Measurements from ENCODE around the gene NCS1.
A peak's percentile ranks its signal among the peaks of the same experiment; 100 is the strongest.

NCS1 gene

DNA sequence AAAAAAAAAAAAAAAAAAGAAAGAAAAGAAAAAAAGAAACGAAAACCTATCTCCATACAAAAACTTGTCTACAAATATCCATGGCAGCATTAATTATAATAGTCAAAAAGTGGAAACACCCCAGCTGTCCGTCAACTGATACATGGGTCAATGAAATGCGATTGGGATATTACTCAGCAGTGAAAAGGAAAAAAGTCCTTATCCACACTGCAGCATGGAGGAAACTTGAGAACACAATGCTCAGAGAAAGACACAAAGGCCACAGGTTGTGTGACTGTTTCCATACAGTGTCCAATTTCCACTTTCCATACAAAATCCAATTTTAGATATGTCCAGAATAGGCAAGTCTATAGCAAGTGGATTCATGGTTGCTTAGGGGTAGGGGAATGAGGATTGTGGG, 24.3 kb upstream of the NCS1 start:
- DNase-seq (ENCODE audit: low read depth) = no peak

GRCh38 chr9:130149031-130149430, 23.2 kb upstream of the NCS1 start:
- DNase-seq (ENCODE audit: low read depth) = no peak

- no peak for DNase-seq (ENCODE audit: low read depth)
Observed at GRCh38 chr9:130149654-130150286, 22.4 kb upstream of the NCS1 start.

- no peak for DNase-seq (ENCODE audit: low read depth)
Observed at GRCh38 chr9:130150779-130151382, 21.3 kb upstream of the NCS1 start.

- no peak for DNase-seq (ENCODE audit: low read depth)
Observed at GRCh38 chr9:130154816-130155215, 17.4 kb upstream of the NCS1 start.

GRCh38 chr9:130155647-130156046, 16.6 kb upstream of the NCS1 start:
- no peak for DNase-seq (ENCODE audit: low read depth)

DNA sequence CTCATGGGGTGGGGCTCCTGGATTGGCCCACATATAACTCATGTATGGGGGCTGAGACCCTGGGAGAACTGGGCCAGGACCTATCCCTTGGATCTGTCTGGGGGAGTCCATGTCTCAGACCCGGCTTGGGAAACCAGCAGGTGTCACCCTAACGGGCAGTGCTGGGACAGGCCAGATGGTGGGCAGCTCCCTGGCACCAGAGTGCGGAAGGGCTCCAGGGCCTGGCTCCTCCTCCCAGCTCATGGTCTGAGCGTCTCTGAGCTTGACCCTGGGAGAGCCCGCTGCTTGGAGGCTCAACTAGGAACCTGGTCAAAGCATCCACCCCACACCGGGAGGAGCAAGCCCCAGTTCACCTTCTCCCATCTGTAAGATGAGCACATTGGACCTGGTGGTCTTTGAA, 15.5 kb upstream of the NCS1 start:
- no peak for DNase-seq (ENCODE audit: low read depth)

DNA sequence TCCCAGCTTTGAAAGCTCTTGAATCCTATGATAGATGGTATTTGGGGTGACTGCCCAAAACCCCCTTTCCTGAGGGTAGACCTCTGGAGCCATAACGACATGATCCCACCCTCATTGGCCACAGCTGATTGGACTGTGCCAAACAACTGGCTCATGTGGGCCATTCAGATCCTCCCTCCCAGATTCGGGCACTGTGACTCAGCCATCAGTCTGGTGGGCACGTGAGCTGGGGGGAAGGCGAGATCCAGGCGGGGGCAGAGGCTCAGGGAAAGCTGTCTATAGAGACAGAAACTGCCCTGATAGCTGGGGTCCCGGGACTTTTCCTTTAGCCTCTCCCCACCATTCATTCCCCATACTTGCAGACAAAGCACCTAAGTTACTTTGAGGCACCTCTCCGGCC, 15.1 kb upstream of the NCS1 start:
- no peak for DNase-seq (ENCODE audit: low read depth)

GRCh38 chr9:130158001-130158400, 14.2 kb upstream of the NCS1 start:
- DNase-seq (ENCODE audit: low read depth) = no peak

DNA sequence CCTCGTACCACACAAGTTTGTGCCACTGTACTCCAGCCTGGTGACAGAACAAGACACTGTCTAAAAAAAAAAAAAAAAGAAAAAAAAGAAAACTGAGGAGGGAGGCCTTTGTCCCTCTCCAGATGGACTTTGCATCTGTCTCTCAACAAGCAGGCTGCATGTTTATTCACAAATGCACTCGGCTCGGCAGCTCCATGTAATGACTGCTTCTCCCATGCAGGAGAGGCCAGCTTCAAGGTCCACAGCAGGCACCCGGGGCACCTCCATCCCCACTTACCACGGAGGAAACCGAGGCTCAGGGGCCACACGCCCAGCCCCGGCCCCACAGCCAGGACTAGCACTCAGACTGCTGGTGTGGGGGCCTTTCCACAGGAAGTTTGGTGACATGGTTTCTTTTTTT, 13.1 kb upstream of the NCS1 start:
- DNase-seq (ENCODE audit: low read depth) = no peak

GRCh38 chr9:130159915-130160670, 12.1 kb upstream of the NCS1 start:
- DNase-seq (ENCODE audit: low read depth) = no peak

GRCh38 chr9:130160862-130161470, 11.2 kb upstream of the NCS1 start:
- no peak for DNase-seq (ENCODE audit: low read depth)

DNA sequence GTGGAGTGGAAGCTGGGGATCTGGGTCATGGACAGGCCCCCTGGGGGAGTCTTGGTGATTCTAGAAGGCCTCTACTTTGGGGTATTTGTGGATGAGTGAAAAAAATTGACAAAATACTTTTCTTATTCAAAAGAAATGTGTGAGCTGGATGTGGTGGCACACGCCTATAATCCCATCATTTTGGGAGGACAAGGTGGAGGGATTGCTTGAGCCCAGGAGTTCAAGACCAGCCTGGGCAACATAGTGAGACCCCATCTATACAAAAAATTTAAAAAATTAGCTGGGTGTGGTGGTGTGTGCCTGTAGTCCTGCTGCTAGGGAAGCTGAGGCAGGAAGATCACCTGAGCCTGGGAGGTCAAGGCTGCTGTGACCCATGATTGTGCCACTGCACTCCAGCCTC, 6.6 kb upstream of the NCS1 start:
- no peak for DNase-seq (ENCODE audit: low read depth)

DNA sequence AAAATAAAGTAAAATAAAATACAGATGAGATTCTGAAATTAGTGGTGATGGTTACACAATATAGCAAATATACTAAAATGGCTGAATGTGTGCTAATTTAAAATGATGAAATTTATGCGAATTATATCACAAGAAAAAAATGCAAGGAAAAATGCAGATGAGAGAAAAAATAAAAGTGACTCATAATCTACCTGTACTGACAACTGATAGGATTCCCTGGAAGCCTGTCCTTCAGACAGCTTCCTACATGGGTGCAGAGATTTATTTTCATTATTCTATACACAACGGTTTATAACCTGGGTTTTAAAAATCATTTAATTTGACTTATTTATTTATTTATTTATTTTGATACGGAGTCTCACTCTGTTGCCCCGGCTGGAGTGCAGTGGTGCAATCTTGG, 5.8 kb upstream of the NCS1 start:
- no peak for DNase-seq (ENCODE audit: low read depth)

DNA sequence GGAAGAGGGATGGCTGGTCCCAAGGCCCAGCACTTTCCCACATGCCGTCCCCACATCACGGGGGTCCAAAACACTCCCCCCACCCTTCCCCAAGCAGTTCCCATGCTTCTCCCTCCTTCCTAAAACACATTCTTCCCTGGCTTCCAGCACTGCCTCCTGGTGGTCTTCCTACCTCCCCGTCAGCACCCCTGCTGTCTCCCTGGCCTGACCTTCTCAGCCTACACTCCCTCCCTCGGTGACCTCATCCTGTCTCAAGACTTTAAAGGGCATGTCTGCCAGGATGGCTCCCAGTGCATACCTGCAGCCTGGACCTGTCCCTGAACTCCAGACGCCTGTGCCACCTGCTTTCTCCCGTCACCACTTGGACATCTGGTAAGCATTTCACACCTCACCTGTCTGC, 4.3 kb upstream of the NCS1 start:
- no peak for DNase-seq (ENCODE audit: low read depth)

DNA sequence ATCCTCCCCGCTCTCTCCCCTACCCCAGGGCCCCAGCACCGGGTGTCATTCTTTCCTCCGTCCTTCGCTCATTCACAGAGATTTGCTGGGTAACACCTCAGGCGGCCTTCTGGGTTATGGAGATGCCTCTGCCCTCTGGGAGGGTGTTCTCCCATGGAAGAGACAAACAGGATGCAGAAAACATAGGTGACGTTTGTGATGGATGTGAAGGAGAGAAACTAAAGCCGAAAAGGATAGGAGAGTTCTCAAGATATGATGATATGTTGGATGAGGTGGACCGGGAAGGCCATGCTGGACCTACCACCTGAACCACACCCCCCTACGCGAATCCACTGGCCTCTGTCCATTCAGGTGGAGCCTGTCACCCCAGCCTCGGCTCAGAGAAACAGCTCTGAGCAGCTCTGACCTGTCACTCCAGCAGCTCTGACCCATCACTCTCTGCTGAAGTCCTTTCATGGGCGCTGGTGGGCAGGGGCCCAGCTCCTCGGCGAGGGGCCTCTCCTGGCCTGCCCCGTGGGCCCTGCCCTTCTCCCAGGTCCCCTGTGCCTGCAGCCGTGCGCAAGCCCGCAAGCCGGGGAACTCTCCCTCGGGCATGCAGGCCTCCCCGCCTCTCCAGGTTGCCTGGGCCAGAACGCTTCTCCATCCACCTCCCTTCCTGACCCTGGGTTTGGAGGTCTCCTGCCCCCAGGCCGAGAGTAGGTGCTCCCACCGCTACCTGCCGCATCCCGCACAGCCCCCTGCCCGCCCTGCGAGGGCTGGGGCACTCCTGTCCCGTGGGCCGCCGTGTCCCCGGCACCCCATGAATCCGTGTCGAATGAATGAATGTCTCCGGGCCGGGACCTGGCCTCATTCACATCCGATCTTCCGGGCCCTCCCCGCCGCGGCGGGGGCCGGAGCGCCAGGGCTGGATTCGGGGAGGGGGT, 717 bp upstream of the NCS1 start:
- no peak for DNase-seq (ENCODE audit: low read depth)

DNA sequence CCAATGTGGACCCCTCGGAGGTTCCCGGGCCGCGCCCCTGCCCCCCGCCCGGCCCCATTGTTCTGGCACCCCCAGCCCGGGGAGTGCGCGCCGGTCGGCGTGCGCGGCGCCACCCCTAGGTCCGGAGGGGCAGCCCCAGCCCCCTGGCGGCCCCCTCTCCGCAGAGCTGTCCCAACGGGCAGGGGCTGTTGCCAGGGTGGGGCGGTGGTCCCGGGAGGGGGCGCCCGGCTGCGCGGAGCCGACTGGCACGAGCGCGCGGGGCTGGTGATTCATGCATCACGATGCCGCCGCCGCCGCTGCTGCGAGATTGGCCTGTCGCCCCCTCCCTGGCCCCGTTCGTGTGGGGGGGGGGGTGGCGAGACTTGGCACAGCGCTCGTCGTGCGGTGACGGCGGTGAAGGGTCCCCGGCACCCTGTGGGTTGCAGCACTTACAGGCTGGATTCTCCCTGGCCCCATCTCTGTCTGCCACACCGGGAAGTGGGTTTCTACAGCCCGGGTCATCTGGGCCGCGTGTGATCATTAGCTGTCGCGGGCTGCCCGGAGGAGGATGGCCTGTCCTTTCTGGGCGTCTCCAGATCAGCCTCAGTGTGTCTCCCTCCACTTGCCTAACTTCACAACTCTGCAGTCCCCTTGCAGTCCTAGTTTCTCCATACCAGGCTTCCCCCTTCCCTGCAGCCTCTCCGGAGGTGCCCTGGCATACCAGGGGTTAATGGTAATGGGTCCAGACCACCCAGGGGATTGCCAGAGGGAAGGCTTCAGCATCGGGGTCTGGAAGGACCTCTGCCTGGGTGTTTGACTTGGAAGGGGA, 858 bp downstream of the NCS1 start:
- DNase-seq (ENCODE audit: low read depth) = peak; percentile 6

- DNase-seq (ENCODE audit: low read depth) = no peak
Observed at GRCh38 chr9:130173666-130173983, 1.4 kb downstream of the NCS1 start.

GRCh38 chr9:130174025-130174424, 1.8 kb downstream of the NCS1 start:
- DNase-seq (ENCODE audit: low read depth) = no peak

GRCh38 chr9:130174920-130175321, 2.7 kb downstream of the NCS1 start:
- DNase-seq (ENCODE audit: low read depth) = no peak

GRCh38 chr9:130175355-130175754, 3.2 kb downstream of the NCS1 start:
- no peak for DNase-seq (ENCODE audit: low read depth)
